Hematopoietic multipotent progenitor cell treated with erythropoietin and hydrocortisone succinate and interleukin-3 and kit ligand, for 17 days (in vitro differentiated cells): ENCODE measurements around the gene PHACTR4.
"Not testable (repeated sequence)": the region's sequence is repeated elsewhere in the genome, so short reads cannot be mapped to it uniquely, and the experiment has no call there.

Source experiments
- DNase-seq: peaks from one replicate; pipeline ENCODE4 v3.0.0-alpha.2; 2015; ENCODE audit warnings: low spot score

PHACTR4 gene

DNA sequence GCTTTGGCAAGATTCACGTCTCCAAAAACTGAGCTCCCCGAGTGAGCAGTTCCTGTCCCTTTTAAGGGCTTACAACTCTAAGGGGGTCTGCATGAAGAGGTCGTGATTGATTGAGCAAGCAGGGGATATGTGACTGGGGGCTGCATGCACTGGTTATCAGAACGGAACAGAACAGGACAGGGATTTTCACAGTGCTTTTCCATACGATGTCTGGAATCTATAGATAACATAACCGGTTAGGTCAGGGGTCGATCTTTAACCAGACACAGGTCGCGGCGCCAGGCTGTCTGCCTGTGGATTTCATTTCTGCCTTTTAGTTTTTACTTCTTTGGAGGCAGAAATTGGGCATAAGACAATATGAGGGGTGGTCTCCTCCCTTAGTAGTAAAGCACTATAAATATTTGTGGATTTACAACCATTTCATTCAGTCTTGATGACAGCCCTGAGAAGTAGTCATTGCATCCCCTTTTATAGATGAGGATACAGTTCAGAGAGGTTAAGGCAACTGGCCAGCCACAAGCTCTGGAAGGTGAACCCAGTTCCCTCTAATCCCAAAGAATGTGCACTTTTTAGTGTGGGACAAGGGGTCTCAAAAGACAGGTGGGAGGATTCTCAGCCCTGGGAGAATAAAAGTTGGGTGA lies 155.6 kb downstream of the PHACTR4 start:
- DNase-seq = not testable (repeated sequence)

DNA sequence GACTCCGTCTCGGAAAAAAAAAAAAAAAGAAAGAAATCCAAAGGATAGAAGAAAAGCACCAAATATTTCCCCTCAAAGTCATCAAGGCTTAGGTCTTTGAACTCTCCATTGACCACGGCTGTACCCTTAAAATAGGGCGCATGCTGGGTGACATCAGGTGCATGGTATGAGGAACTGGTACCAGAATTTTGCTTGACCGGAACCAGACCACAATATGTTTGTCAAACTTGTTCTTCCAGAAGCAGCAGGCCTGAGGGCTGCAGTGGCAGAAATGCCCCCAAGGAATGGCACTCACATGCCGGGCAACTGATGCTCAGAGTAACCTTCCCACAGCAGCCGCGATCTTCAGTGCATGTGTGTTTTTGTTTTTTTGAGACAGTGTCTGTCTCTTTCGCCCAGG lies 157.3 kb downstream of the PHACTR4 start:
- no peak for DNase-seq

DNA sequence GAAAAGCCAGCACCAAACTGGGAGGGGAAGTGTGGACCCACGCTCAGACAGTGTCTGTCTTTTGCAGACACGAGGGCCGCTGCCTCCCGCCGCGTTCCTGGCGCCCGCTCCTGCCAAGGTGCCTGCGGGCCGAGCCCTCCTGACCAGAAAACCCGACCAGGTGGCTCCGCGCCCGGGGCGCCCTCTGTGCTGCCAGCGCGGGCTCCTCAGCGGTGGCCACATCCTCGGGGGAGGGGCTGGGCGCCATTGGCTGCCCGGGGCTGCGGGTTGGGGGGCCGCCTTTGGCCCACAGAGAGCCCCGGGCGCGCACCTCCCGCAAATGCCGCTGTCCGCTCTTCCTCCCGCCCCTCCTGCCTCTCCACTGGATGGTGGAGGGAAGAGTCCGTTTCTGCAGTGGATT lies 160.9 kb downstream of the PHACTR4 start:
- no peak for DNase-seq

DNA sequence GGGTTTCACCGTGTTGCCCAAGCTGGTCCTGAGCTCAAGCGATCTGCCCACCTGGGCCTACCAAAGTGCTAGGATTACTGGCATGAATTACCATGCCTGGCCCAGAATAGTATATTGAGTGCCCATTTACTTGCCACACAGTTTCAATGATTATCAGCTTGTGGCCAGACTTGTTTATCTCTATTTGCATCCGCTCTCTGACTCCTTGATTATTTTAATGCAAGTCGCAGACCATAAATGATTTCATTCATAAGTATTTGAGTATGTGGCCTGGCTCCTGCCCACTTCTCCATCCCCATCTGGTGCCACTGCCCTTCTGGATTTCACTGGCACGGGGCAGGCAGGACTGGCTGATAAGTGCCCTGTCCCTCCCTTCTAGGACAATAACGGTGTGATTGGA lies 165.1 kb downstream of the PHACTR4 start:
- no peak for DNase-seq

DNA sequence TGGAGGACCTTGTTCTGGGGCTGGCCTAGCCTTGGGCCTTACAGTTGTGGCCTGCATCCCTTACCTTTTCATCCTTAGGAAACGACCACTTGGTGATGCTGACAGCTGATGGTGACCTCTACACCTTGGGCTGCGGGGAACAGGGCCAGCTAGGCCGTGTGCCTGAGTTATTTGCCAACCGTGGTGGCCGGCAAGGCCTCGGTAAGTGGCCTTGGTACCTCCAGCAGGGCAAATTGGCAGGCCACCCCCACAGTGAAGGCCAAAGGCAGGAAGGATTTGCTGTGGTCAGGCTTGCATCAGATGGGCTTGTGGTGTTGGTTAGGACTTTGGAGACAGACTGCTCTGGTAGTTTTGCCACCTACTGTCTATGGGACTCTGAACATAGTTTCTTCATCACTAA lies 165.6 kb downstream of the PHACTR4 start:
- no peak for DNase-seq

DNA sequence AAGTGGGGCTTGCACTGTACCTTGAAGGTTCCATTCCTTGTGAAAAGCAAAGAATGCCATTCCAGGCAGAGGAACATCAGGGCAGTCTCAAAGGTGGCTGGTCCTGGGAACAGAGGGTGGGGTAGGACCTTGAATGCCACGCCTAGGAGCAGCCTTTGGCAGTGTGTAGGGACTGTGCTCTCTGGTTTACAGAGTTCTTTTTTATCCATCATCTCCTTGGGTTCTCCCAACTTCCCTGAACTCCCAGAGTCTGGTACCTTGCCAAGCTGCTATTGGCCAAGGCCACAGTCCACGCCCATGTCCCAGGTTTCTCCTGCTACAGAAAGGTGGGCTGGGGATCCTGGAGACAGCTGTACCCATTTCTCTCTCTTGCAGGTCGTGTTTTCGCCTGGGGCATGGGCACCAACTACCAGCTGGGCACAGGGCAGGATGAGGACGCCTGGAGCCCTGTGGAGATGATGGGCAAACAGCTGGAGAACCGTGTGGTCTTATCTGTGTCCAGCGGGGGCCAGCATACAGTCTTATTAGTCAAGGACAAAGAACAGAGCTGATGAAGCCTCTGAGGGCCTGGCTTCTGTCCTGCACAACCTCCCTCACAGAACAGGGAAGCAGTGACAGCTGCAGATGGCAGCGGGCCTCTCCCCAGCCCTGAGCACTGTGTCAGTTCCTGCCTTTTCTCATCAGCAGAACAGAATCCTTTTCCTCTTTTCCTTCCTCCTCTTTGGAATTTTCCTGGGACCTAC lies 168.1 kb downstream of the PHACTR4 start:
- DNase-seq = no peak

DNA sequence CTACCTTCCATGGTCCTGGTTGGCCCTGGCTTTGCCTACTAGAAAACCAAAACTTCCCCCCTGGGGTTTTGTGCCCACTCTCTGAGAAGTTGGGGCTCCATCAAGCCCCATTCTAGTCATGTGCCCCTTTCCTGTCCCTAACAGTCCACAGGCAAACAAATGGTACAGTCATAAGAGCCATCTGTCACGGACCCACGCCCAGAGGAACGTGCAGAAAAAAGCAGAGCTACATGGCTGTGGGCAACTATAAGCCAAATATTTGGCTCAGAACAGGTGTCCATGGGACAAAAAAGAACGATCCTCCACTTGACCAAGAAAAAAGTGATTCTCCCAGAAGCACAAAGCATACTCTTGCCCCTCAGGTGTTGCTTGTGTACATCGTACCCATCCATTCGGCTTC lies 168.7 kb downstream of the PHACTR4 start:
- no peak for DNase-seq

DNA sequence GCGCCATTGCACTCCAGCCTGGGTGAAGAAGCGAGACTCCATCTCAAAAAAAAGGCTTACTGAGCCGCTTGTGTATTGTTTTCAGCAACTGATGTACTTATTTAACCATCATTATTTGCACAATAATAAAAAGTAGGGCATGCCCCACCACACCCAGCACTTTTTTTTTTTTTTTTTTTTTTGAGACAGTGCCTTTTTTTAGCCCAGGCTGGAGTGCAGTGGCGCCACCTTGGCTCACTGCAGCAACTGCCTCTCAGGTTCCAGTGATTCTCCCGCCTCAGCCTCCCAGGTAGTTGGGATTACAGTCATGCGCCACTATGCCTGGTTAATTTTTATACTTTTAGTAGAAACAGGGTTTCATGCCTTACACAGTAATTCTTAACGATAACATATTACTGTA lies 171.1 kb downstream of the PHACTR4 start:
- no peak for DNase-seq

DNA sequence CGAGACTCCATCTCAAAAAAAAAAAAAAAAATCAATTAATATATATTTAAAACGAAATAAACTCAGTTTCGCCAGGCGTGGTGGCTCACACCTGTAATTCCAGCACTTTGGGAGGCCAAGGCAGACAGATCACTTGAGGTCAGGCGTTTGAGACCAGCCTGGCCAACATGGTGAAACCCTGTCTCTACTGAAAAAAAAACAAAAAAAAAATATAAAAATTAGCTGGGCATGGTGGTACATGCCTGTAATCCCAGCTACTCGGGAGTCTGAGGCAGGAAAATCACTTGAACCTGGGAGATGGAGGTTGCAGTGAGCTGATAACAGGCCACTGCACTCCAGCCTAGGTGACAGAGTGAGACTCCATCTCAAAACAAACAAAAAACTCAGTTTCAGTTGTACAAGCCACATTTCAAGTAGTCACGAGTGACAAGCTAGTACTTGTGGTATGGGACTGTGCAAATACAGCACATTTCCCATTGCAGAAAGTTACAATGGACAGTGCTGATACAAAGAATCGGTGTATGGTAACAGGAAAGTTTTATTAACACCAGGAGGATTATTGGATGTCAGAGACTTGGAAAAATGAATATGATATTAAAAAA lies 172.0 kb downstream of the PHACTR4 start:
- not testable (repeated sequence) for DNase-seq

DNA sequence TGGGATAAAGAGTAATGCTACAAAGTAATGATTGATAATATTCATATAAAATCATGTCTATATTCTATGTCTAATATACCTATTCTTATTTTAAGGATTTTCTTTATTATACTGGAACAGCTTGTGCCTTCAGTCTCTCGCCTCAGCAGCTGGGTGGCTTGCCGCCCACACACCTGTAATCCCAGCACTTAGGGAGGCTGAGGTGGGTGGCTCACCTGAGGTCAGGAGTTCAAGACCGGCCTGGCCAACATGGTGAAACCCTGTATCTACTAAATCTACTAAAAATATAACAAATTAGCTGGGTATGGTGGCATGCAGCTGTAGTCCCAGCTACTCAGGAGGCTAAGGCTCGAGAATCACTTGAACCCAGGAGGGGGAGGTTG lies 175.7 kb downstream of the PHACTR4 start:
- no peak for DNase-seq

DNA sequence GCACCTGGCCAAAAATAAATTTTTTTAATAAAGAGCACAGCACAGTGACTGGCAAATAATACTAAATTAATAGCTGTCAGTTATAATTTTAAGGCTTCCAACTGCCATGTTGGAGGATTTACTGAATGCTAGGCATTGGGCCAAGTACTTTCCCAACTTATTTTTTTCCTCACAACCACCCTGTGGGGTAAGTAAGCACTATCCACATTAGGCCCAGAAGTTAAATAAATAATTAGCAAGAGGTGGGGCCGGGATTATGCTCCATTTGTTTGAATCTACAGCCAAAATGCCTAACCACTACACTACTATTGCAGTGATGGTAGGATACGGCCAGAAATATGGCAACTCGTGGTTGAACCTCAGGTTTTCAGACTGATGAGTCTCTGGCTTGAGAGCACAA lies 178.8 kb downstream of the PHACTR4 start:
- DNase-seq = no peak
